GM12801 (cell line): ENCODE data around the gene PRM2.

Experiments used
- TF ChIP-seq, protein P1 (sequence below): IDR thresholded peaks from one replicate; pipeline ENCODE4 v1.5.1; 2011; ENCODE audit warnings: control low read depth; ENCODE audit not compliant: insufficient read length; ENCODE audit errors: extremely low read depth

Gene PRM2

DNA sequence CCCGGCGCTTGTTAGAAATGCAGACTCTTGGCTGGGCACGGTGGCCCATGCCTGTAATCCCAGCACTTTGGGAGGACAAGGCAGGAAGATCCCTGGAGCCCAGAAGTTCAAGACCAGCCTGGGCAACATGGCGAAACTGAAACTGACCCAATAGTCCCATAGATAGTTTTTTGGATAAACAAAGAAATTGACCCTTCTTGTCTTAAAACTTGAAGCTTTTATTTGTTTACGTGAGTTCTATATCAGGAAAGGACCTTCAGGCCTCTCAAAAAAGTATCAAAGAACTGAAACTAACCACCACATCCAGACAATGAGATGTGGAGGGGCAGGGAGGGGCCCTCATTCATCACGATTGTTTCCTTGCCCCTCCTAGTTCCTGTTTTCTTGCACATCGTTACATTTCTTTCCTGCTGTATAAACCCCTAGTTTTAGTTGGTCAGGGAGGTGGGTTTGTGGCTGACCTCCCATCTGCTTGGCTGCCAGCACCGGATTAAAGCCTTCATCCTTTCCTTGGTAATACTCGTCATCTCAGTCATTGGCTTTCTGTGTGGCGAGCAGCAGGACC lies 34.8 kb upstream of the PRM2 start:
- TF ChIP-seq, protein P1, sequence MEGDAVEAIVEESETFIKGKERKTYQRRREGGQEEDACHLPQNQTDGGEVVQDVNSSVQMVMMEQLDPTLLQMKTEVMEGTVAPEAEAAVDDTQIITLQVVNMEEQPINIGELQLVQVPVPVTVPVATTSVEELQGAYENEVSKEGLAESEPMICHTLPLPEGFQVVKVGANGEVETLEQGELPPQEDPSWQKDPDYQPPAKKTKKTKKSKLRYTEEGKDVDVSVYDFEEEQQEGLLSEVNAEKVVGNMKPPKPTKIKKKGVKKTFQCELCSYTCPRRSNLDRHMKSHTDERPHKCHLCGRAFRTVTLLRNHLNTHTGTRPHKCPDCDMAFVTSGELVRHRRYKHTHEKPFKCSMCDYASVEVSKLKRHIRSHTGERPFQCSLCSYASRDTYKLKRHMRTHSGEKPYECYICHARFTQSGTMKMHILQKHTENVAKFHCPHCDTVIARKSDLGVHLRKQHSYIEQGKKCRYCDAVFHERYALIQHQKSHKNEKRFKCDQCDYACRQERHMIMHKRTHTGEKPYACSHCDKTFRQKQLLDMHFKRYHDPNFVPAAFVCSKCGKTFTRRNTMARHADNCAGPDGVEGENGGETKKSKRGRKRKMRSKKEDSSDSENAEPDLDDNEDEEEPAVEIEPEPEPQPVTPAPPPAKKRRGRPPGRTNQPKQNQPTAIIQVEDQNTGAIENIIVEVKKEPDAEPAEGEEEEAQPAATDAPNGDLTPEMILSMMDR: no peak

DNA sequence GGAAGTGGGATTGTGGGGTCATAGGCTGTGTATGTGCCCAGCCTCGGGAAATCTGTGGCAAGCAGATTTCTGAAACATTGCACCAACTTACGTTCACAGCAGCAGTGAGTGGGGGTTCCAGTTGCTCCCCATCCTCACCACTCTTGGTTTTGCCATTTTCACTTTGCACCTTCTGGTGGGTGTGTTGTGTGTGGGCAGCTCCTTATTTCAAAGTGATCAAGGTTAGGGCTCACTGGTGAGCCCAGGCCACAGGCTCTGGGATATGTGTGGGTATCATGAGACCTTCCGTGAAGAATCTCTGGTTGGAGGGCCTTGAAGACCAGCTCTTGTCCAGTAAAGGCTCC lies 34.3 kb upstream of the PRM2 start:
- TF ChIP-seq, protein P1: no peak

DNA sequence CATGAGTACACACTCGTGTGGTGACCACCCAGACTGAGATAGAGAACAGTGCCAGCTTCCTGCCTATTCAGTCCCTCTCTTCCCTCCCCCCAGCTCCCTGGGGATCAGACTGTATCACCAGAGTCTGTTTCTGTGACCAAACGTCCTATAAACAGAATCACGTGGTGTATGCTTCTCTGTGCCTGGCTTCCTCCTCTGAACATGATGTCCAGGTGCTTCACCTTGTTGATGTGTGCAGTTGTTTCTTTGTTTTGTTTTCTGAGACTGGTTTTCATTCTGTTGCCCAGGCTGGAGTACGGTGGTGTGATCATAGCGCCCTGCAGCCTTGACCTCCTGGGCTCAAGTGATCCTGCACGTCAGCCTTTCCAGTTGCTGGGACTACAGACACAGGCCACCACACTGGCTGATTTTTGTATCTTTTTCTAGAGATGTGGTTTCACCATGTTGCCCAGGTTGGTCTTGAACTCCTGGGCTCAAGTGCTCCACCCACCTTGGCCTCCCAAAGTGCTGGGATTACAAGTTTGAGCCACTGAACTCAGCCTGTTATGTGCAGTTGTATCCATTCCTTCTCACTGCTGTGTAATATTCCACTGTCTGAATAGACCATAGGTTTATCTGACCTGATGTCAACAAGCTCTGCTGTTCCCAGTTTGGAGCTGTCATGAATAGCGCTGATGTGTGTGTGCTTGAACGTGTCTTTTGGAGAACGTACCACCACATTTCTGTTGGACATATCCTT lies 33.8 kb upstream of the PRM2 start:
- TF ChIP-seq, protein P1: no peak

- TF ChIP-seq, protein P1: no peak
Observed at GRCh38 chr16:11308493-11309283, 32.4 kb upstream of the PRM2 start.

- TF ChIP-seq, protein P1: no peak
Observed at GRCh38 chr16:11307639-11308492, 31.6 kb upstream of the PRM2 start.

- TF ChIP-seq, protein P1: no peak
Observed at GRCh38 chr16:11306997-11307638, 30.8 kb upstream of the PRM2 start.
